ENCODE data around the gene TRIM15. TPM values are rescaled to one million over a fixed set of nuclear protein-coding genes. Genes with fewer than 3 reads are reported as not detected.
"Not testable (repeated sequence)": the region's sequence is repeated elsewhere in the genome, so short reads cannot be mapped to it uniquely, and the experiment has no call there.

The TRIM15 gene
- total RNA-seq, 3 donors from 2014 or later (not counting 1 experiment from before 2014, with no cell fraction given): not detected

GRCh38 chr6:30163918-30164654, 740 bp downstream of the TRIM15 start:
- Histone ChIP-seq H3K36me3 (ENCODE audit: control insufficient read depth, insufficient read depth, low read length) (no peaks in the 10 kb centered on the region), H3K27ac (ENCODE audit: low read length) (no peak overlapping the region), H3K4me1 (ENCODE audit: control insufficient read depth, insufficient read depth, low read length) (no peaks in the 10 kb centered on the region), H3K9me3 (ENCODE audit: control insufficient read depth, insufficient read depth, low read length) (no peaks in the 10 kb centered on the region), H3K4me3 (ENCODE audit: low read length) (no peak overlapping the region), H3K27me3 (ENCODE audit: control insufficient read depth, insufficient read depth, low read length) (peaks cover 6% of the 10 kb centered on the region)
- intact Hi-C loops (cut with micrococcal nuclease): no loop called here
- Mint-ChIP-seq H3K36me3 (no peaks in the 10 kb centered on the region), H3K4me1 (no peaks in the 10 kb centered on the region), H3K9me3 (no peaks in the 10 kb centered on the region), H3K4me3 (no peak overlapping the region), H3K27ac (no peak overlapping the region), H3K27me3 (ENCODE audit: low read depth in 2 of 2) (peaks cover 20 to 40% of the 10 kb centered on the region in 2 donors)
- 93% methylated on average over 16 of the region's 16 CpGs for WGBS (ENCODE audit: insufficient coverage)
- TF ChIP-seq CTCF (IDR thresholded peaks at IDR 0.05): no peak
- no peak for DNase-seq
- no peak for ATAC-seq

- Histone ChIP-seq H3K27ac (ENCODE audit: low read length) (no peak overlapping the region), H3K36me3 (ENCODE audit: control insufficient read depth, insufficient read depth, low read length) (no peaks in the 10 kb centered on the region), H3K4me1 (ENCODE audit: control insufficient read depth, insufficient read depth, low read length) (no peaks in the 10 kb centered on the region), H3K27me3 (ENCODE audit: control insufficient read depth, insufficient read depth, low read length) (peaks cover 6% of the 10 kb centered on the region), H3K9me3 (ENCODE audit: control insufficient read depth, insufficient read depth, low read length) (no peaks in the 10 kb centered on the region), H3K4me3 (ENCODE audit: low read length) (no peak overlapping the region)
- no peak overlapping the region for H3K4me3 Mint-ChIP-seq
- TF ChIP-seq CTCF (IDR thresholded peaks at IDR 0.05): no peak
- no peak overlapping the region for H3K27ac Mint-ChIP-seq
- H3K9me3 Mint-ChIP-seq: no peaks in the 10 kb centered on the region
- H3K36me3 Mint-ChIP-seq: no peaks in the 10 kb centered on the region
- peaks cover 23 to 39% of the 10 kb centered on the region in 2 donors for H3K27me3 Mint-ChIP-seq (ENCODE audit: low read depth in 2 of 2)
- intact Hi-C loops (cut with micrococcal nuclease): no loop called here
- no peaks in the 10 kb centered on the region for H3K4me1 Mint-ChIP-seq
- ATAC-seq: no peak
- no peak for DNase-seq
- WGBS (ENCODE audit: insufficient coverage): 94% methylated on average over 4 of the region's 4 CpGs
Measured at GRCh38 chr6:30164714-30165113, 1.4 kb downstream of the TRIM15 start.

DNA sequence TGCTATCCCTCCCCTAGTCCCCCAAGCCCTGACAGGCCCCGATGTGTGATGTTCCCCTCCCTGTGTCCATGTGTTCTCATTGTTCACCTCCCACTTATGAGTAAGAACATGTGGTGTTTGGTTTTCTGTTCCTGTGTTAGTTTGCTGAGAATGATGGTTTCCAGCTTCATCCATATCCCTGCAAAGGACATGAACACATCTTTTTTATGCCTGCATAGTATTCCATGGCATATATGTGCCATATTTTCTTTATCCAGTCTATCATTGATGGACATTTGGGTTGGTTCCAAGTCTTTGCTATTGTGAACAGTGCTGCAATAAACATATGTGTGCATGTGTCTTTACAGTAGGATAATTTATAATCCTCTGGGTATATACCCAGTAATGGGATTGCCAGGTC, 1.9 kb downstream of the TRIM15 start:
- H3K4me3 Mint-ChIP-seq; H3K4me1 Mint-ChIP-seq; H3K36me3 ChIP-seq (ENCODE audit: control insufficient read depth, insufficient read depth, low read length); H3K9me3 Mint-ChIP-seq; H3K27me3 ChIP-seq (ENCODE audit: control insufficient read depth, insufficient read depth, low read length); intact Hi-C loops (cut with micrococcal nuclease); H3K4me3 ChIP-seq (ENCODE audit: low read length); DNase-seq; H3K27ac ChIP-seq (ENCODE audit: low read length); H3K9me3 ChIP-seq (ENCODE audit: control insufficient read depth, insufficient read depth, low read length); H3K36me3 Mint-ChIP-seq; H3K27ac Mint-ChIP-seq; ATAC-seq; H3K4me1 ChIP-seq (ENCODE audit: control insufficient read depth, insufficient read depth, low read length): not testable (repeated sequence)
- H3K27me3 Mint-ChIP-seq (ENCODE audit: low read depth in 2 of 2): peaks cover 26 to 44% of the 10 kb centered on the region in 2 donors
- no CpG with 5 or more reads among the region's 1 CpG for WGBS (ENCODE audit: insufficient coverage)

DNA sequence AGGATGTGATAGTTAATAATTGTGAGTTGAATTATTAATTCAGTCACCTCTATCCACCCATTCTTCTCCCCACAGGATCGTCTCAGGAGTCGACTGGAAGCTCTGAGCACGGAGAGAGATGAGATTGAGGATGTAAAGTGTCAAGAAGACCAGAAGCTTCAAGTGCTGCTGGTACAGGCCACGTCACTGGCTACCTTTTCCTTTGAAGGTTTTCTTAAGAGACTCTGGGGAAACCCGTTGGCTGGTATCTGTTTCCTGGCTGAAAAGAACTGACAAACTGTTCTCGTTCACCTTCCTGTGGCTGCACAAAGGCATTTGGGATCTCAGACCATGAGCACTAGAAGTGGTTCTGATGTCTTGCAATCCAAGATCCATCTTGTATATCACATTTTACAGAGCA, 3.8 kb downstream of the TRIM15 start:
- intact Hi-C loops (cut with micrococcal nuclease): no loop called here
- no peaks in the 10 kb centered on the region for H3K9me3 ChIP-seq (ENCODE audit: control insufficient read depth, insufficient read depth, low read length)
- peaks cover 15% of the 10 kb centered on the region for H3K27me3 ChIP-seq (ENCODE audit: control insufficient read depth, insufficient read depth, low read length)
- Mint-ChIP-seq H3K27ac (no peak overlapping the region), H3K36me3 (no peaks in the 10 kb centered on the region), H3K9me3 (no peaks in the 10 kb centered on the region), H3K4me1 (peaks cover 0 to 6% of the 10 kb centered on the region in 2 donors), H3K4me3 (no peak overlapping the region), H3K27me3 (ENCODE audit: low read depth in 2 of 2) (peaks cover 39 to 59% of the 10 kb centered on the region in 2 donors)
- H3K4me1 ChIP-seq (ENCODE audit: control insufficient read depth, insufficient read depth, low read length): peaks cover 7% of the 10 kb centered on the region
- DNase-seq (peak in 1 of 2 donors; percentile 47), ATAC-seq (no peak)
- H3K36me3 ChIP-seq (ENCODE audit: control insufficient read depth, insufficient read depth, low read length): no peaks in the 10 kb centered on the region
- no peak for TF ChIP-seq CTCF (IDR thresholded peaks at IDR 0.05)
- no peak overlapping the region for H3K27ac ChIP-seq (ENCODE audit: low read length)
- 32% methylated on average over 6 of the region's 6 CpGs for WGBS (ENCODE audit: insufficient coverage)
- no peak overlapping the region for H3K4me3 ChIP-seq (ENCODE audit: low read length)

Measured in natural killer cell (primary cell).